ENCODE measurements around the gene EMX2.

The EMX2 gene

DNA sequence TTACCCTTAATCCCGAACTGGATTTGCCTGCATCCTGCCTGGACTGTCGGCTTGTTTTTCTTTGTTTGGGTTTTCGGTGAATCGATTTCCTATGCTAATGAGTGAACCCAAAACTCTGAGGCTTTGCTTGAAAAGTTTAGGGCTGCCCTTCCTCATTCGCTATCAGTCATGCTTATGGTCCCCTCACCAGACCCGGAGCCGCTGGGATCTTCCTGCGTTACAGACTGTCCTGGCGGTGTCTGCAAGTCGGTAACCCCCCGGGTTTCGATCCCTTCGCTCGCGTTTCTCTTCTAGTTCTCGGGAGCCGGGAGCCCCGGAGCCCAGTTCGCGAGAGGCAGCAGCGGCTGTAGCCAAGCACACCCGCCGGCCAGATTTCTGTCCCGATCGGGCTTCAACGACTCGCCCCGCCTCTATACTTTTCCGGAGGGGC is 2.2 kb downstream of the EMX2 start:
- no peak for DNase-seq (ENCODE audit: low read depth)

- DNase-seq (ENCODE audit: low read depth) = no peak
Observed at GRCh38 chr10:117545141-117546019, 2.8 kb downstream of the EMX2 start.

DNA sequence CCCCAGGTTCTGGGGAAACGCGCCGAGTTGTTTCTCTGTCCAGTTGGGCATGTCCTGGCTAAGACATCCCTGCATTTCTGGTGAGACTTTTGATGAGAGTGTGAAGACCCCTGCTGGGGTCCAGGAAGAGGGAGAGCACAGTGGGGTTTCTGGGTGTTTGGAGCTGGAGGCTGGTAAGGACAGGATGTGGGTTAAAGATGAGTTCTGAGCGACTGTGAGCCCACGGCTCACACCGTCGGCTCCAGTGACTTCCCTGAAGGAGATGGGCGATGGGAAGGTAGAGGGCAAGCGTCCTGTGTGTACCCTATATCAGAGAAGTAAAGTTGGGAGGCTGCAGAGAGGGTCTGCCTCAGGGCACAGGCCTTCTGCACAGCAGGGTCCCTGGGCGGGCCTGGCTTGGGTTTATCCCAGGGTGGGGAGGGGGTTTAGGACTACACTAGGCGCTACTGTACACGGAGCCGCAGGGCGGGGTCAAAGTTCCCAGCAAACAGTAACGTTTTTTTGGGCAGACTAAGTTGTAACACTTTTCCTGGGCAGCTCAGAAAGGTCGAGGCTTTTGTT is 3.6 kb downstream of the EMX2 start:
- no peak for DNase-seq (ENCODE audit: low read depth)

DNA sequence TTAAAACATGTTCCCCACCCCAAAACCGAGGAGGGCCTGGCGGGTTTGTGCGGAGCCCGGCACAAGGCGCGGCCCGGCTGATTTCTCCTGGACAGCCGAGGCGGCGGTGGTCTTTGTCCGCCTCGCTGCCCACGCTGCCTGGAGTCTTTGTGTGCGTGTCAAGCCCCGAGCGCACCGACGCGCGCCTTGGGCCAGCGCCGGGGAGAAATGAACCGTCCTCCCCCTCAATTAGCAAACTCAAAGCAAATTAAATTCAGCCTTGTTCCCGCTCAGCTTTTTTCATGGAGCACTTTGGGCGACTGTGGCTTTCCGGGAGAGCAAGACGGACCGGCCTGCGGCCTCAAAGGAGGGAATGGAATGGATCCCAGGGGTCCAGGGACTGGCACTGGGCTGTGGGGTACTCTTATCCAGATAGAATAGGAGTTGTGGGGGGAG is 4.1 kb downstream of the EMX2 start:
- no peak for DNase-seq (ENCODE audit: low read depth)

DNA sequence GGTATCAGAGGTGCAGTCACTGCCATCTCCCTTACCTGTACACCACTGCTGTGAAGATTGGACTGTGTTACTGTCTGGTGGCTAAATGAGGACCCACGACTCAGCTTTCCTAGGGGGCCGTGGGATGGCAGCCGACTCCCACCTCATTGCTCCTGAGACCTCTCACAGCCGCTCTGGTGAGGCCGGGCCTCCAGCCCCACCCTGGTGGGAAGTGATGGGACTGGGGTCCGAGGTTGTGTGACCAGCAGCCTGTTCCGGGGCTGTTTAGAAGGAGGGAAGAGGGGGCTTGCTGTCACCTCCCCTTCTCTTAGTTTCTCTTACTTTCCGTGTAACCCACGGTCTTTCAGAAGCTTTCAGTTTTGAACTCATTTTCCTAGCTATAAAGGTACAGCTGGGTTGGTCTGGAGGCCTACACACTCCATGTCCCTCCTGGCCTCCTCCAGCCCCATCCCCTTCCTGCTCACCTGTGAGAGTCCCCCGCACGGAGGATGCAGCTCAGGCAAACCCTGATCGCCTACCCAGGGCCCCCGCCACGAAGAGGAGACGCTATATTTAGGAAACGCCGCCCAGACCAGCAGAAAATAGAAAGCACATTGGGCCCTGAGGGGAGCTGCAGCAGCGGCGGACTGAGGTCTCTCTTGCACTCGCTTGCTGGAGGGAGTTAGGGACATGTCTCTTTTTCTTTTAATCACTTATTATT is 4.6 kb downstream of the EMX2 start:
- DNase-seq (ENCODE audit: low read depth) = no peak

GRCh38 chr10:117547716-117548668 is 5.4 kb downstream of the EMX2 start:
- no peak for DNase-seq (ENCODE audit: low read depth)

- no peak for DNase-seq (ENCODE audit: low read depth)
Observed at GRCh38 chr10:117549100-117549585, 6.6 kb downstream of the EMX2 start.

DNA sequence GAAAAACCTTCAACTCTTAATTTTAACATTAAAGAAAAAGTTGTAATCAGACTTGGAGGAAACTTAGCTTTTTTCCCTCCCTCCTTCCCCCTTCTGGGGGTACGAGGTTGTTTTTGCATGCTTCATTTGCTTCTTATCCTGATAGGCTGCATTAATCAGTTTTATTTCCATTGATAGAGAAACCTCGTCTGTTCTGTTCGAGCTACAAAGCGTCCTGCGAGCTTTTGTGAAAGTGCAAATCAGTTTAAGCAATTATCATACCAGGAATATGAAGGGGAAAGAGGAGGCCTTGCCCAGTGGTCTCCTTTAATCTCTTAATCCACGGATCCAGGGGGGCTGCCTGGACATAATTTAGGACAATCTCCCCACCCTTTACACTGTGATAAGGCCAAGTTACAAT is 7.5 kb downstream of the EMX2 start:
- DNase-seq (ENCODE audit: low read depth) = no peak

GRCh38 chr10:117550599-117551329 is 8.2 kb downstream of the EMX2 start:
- no peak for DNase-seq (ENCODE audit: low read depth)

- no peak for DNase-seq (ENCODE audit: low read depth)
Observed at GRCh38 chr10:117551330-117552155, 9.0 kb downstream of the EMX2 start.

DNA sequence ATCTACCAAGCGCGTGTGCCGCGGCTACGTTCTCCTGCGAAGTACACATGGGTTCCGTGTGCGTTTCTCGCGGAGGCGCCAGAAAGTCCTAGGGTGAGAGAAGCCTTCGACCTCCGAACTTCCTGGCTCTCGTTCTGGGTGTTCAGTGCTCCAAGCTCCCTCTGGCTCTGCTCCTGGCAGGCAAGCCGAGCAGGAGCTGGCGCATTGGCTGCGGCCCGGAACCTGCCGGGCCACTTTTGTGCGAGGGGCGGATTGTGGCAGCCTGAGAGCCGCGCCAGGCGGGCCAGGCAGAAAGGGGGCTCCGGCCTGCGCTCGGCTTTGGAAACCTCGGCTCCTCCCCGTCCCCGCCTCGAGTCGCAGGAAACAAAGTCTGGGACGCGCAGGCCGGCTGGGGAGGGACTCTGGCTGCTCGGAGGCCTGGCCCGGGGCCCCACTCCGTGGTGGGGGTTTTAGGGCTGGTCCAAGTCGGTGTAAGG is 9.6 kb downstream of the EMX2 start:
- no peak for DNase-seq (ENCODE audit: low read depth)

DNA sequence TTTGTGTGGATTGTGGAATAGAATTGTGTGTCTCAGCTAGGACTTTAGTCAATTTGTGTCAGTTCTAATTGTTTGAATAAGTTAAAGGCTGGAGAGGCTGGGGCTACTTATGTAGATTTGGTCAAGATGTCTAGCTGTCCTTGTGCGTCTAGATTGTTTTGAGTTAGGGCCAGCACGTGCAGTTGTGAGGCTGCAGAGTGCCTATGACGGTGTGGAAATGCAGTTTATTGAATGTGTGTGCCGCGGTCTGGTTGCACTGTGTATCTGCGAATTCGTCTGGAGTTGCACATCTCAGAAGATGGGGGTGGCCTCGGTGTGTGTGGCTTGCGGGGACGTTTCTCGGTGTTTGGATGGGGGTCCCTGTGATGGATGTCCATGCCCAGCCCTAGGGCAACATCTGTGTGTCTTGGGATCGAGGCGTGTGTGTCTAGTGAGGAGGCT is 10.2 kb downstream of the EMX2 start:
- no peak for DNase-seq (ENCODE audit: low read depth)

DNA sequence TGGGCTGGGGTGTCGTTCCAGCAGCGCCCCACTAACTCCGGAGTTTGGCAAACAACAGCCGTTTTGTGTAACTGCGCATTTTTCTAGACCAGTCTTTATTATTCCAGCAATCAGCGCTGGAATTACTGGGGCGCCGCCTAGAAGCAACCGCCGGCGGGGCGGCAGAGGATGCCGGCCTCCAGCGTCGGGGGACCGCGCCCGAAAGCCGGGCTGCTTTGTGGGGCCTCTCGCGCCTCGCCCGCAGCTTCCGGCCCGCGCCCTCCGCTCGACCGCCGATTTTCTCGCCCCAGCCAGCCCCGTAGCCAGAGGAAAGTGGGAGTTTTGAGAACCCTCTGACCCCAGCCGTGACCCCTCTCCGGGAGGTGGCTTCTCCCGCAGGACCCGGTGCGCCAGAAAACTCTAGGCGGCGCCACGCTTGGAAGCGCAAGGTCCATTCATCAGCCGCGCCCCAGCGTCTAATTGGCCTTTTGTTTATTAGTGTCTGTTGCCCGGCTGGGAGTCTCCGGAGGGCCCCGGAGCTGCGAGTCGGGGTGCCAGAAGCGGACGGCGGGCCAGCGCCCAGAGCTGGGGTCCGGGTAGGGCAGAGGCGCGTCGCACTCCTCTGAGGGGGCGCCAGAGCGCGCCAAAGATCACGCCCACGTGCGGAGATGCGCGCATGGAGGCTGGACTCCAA is 10.7 kb downstream of the EMX2 start:
- no peak for DNase-seq (ENCODE audit: low read depth)

DNA sequence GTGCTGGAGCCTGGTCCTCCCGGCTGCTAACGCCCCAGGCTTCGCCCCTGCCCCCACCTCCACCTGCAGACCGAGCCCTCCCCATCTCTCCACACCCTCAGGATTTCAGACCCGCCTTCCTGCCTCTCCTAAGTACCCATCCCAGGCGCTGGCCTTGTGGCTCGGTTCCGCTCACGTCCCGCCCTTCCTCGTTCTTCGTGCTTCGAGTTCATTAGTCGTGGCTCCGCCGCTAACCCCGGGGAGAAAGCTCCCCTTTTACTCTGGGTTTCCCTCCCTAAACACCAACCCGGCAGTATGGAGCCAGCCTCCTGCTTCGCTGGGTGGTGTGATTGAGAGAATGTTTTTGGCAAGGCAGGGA is 11.2 kb downstream of the EMX2 start:
- DNase-seq (ENCODE audit: low read depth) = no peak

- DNase-seq (ENCODE audit: low read depth) = no peak
Observed at GRCh38 chr10:117554241-117554814, 11.8 kb downstream of the EMX2 start.

DNA sequence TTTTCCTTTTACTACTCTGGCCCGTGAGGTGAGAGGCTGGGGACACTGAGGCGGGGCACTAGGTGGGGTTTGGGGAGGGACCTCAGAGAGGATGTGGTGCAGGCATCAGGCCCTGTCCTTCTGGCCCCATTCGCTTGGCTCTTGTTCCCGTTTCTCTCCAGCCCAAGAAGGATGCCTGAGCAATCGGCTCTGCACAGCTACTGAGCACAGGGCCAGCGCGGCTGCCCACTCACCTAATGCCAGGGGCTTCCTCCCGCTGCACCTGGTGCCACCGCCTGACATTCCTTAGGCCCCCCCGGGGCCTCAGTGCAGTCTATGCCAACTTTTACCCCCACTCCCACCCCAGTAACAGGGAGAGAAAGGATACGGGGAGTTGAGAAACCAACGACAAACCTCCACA is 12.5 kb downstream of the EMX2 start:
- no peak for DNase-seq (ENCODE audit: low read depth)

DNA sequence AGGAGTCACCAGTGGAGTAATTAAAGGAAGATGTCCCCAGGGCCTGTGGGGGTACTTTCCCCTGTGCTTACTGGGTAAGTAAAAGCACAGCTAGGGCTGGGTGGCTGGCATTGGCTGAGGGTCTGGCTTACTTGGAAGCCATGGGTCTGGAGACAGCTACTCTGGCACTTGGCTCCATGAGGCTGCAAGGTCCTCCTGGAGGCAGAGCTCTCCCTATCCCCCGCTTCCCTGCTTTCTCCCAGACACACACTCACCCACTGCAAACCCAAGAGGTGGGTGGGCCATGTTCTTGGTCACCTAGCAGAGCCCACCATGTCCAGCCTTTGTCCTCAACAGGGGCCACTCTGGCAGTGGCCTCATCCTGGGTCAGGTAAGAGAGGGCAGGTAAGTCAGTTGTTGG is 13.3 kb downstream of the EMX2 start:
- DNase-seq (ENCODE audit: low read depth) = no peak

DNA sequence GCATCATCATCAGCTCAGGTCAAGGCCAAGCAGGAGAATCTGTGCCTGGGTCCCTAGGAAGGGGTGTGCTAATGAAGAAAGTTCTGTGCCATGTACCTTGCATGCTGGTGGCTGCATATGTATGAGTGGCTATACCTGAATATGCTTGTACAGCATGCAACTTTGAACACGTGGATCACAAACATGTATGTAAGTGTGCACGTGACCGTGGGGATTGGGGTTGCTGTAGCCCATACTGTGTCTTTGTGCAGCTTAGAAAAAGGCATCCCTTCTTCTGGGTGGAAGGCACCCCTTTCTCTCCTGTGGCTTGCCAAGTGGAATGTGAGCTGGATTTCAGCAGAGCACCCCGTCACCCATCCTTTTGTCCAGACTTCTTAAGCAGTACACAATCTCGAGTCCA is 13.8 kb downstream of the EMX2 start:
- no peak for DNase-seq (ENCODE audit: low read depth)

DNA sequence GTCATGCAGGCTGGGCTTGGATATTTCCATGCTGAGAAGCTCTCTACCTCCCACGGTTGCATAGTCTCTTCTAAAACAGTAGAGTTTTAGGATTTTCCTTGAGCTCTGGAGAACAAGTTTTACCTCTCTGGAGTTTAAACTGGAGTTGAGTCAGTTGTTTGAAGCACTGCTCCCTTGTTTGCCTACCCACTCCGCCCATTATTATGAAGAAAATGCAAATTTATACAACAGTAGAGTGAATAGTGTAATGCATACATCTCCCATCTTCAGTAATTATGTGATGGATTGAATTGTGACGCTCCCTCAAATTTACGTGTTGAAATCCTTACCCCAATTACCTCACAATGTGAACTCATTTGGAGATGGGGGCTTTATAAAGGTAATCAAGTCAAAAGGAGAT is 17.2 kb downstream of the EMX2 start:
- DNase-seq (ENCODE audit: low read depth) = no peak

Measured in stimulated activated CD8-positive, alpha-beta memory T cell treated with anti-CD3 and anti-CD28 coated beads, Interleukin-12 subunit alpha, Interleukin-12 subunit beta, amount 100 ng/mL, for 4 hours (primary cell).